H1 (cell line): ENCODE data around the gene ZNF385C. TPM values are rescaled to one million over a fixed set of nuclear protein-coding genes. Genes with fewer than 3 reads are reported as not detected.

Experiments
- CTCF ChIA-PET: fragments of 300-600 bp; sonication (Branson Sonifier 250); formaldehyde crosslinking; loops from one replicate; lab custom pipeline; 2021; ENCODE audit not compliant: partially characterized antibody; lab: Charles Lee
- POLR2A ChIA-PET: fragments of 300-600 bp; sonication (Branson Sonifier 250); formaldehyde crosslinking; loops from one replicate; lab custom pipeline; 2021; ENCODE audit warnings: inconsistent platforms; ENCODE audit not compliant: partially characterized antibody; lab: Charles Lee
- DNase-seq, 2 experiments: peaks; one replicate each; pipeline versions ENCODE4 v3.0.0 to v3.0.0-alpha.2; 2010 to 2022; ENCODE audit warnings: low spot score in 2 of 2, low read depth in 1 of 2, mixed read lengths in 1 of 2
- FAIRE-seq: peaks from 2 replicates; lab custom pipeline; 2011; peaks lifted over from hg19 to GRCh38; lab: Jason Lieb, UNC
- H2AFZ ChIP-seq: 2 replicates; pipeline ENCODE4 v1.8.1; 2012; ENCODE audit warnings: low read length, inconsistent platforms
- H2AK5ac ChIP-seq: 2 replicates; pipeline ENCODE4 v1.6.1; 2013; ENCODE audit warnings: low read depth, low read length
- H2BK120ac ChIP-seq: replicated peaks from 2 replicates; pipeline ENCODE3; 2013; ENCODE audit warnings: low read depth, low read length, inconsistent platforms
- H2BK12ac ChIP-seq: 2 replicates; pipeline ENCODE4 v1.6.1; 2013; ENCODE audit warnings: low read depth, low read length
- H2BK15ac ChIP-seq: 2 replicates; pipeline ENCODE4 v1.6.1; 2013; ENCODE audit warnings: low read length
- H2BK20ac ChIP-seq: 2 replicates; pipeline ENCODE4 v1.6.1; 2013; ENCODE audit warnings: low read length
- H2BK5ac ChIP-seq: 2 replicates; pipeline ENCODE4 v1.6.1; 2013; ENCODE audit warnings: low read depth, low read length
- H3K14ac ChIP-seq: 2 replicates; pipeline ENCODE4 v1.6.1; 2013; ENCODE audit warnings: inconsistent platforms; ENCODE audit not compliant: insufficient read length
- H3K18ac ChIP-seq: 2 replicates; pipeline ENCODE4 v1.6.1; 2013; ENCODE audit warnings: low read length; ENCODE audit errors: extremely low read depth
- H3K23ac ChIP-seq: 2 replicates; pipeline ENCODE4 v1.6.1; 2013; ENCODE audit warnings: inconsistent platforms; ENCODE audit not compliant: insufficient read length
- H3K23me2 ChIP-seq: 2 replicates; pipeline ENCODE4 v1.6.1; 2013; ENCODE audit warnings: low read depth, low read length
- H3K27ac ChIP-seq: 2 replicates; pipeline ENCODE4 v1.6.1; 2011; ENCODE audit warnings: low read depth, low read length, inconsistent platforms
- H3K27me3 ChIP-seq, 4 experiments: replicated peaks in 1 of 4; 1 replicate in 1 of 4; 2 replicates in 3 of 4; pipeline versions ENCODE4 v1.6.1 to v1.8.1; 2011 to 2013; ENCODE audit warnings: low read length in 3 of 4, mild to moderate bottlenecking in 3 of 4, inconsistent platforms in 2 of 4, mixed read lengths in 2 of 4, moderate library complexity in 1 of 4; ENCODE audit not compliant: control insufficient read depth in 3 of 4, insufficient read depth in 3 of 4; ENCODE audit errors: extremely low read depth in 1 of 4
- H3K36me3 ChIP-seq, 4 experiments: 2 replicates each; pipeline versions ENCODE4 v1.6.1 to v1.8.1; 2011 to 2013; ENCODE audit warnings: mild to moderate bottlenecking in 4 of 4, low read length in 3 of 4, moderate library complexity in 2 of 4, control low read depth in 1 of 4, inconsistent platforms in 1 of 4; ENCODE audit not compliant: insufficient read depth in 4 of 4, control insufficient read depth in 2 of 4
- H3K4ac ChIP-seq: replicated peaks from 2 replicates; pipeline ENCODE3; 2013; ENCODE audit warnings: low read length, low read depth, mixed read lengths, inconsistent platforms; ENCODE audit not compliant: insufficient read length
- H3K4me1 ChIP-seq, 4 experiments: replicated peaks in 1 of 4; 1 replicate in 1 of 4; 2 replicates in 3 of 4; pipeline versions ENCODE4 v1.6.1 to v1.8.1; 2011 to 2013; ENCODE audit warnings: low read length in 3 of 4, inconsistent platforms in 2 of 4, mixed read lengths in 1 of 4; ENCODE audit not compliant: insufficient read depth in 4 of 4, control insufficient read depth in 3 of 4
- H3K4me2 ChIP-seq, 2 experiments: 2 replicates each; pipeline versions ENCODE4 v1.6.1 to v1.8.1; 2011 to 2013; ENCODE audit warnings: low read depth in 2 of 2, low read length in 2 of 2, control low read depth in 1 of 2, inconsistent platforms in 1 of 2, mild to moderate bottlenecking in 1 of 2; ENCODE audit not compliant: insufficient read depth in 1 of 2
- H3K4me3 ChIP-seq, 4 experiments: fragments of 200-600, 300-600 bp in 1 of 4; sonication (generic), shearing (Covaris generic), sonication (Bioruptor Twin) in 1 of 4; 2 replicates each; pipeline versions ENCODE4 v1.5.1 to v1.8.1; 2011 to 2016; ENCODE audit warnings: low read length in 4 of 4, low read depth in 3 of 4, control low read depth in 2 of 4, inconsistent platforms in 2 of 4, mild to moderate bottlenecking in 2 of 4, mixed read lengths in 1 of 4, moderate library complexity in 1 of 4; ENCODE audit not compliant: insufficient read depth in 2 of 4; ENCODE audit errors: extremely low read depth in 1 of 4
- H3K56ac ChIP-seq: replicated peaks from 2 replicates; pipeline ENCODE3; 2013; ENCODE audit warnings: low read depth, mild to moderate bottlenecking, mixed read lengths, low read length, inconsistent platforms; ENCODE audit not compliant: insufficient read length
- H3K79me1 ChIP-seq: 2 replicates; pipeline ENCODE4 v1.6.1; 2013; ENCODE audit warnings: low read depth, low read length, control low read depth
- H3K79me2 ChIP-seq, 2 experiments: 2 replicates each; pipeline versions ENCODE4 v1.6.1 to v1.8.1; 2012 to 2013; ENCODE audit warnings: low read length in 2 of 2, mild to moderate bottlenecking in 2 of 2, inconsistent platforms in 1 of 2; ENCODE audit not compliant: insufficient read depth in 2 of 2, control insufficient read depth in 1 of 2
- H3K9ac ChIP-seq, 4 experiments: replicated peaks in 1 of 4; 1 replicate in 1 of 4; 2 replicates in 3 of 4; pipeline versions ENCODE4 v1.6.1 to v1.8.1; 2011 to 2013; ENCODE audit warnings: low read depth in 3 of 4, low read length in 3 of 4, control low read depth in 2 of 4, mild to moderate bottlenecking in 2 of 4, moderate library complexity in 2 of 4, inconsistent platforms in 1 of 4; ENCODE audit errors: extremely low read depth in 1 of 4
- H3K9me3 ChIP-seq, 2 experiments: 2 replicates each; pipeline versions ENCODE4 v1.6.1 to v1.8.1; 2012 to 2013; ENCODE audit warnings: mild to moderate bottlenecking in 2 of 2, moderate library complexity in 2 of 2, control low read depth in 1 of 2, inconsistent platforms in 1 of 2, low read depth in 1 of 2, low read length in 1 of 2, mixed read lengths in 1 of 2; ENCODE audit not compliant: insufficient read depth in 2 of 2
- H4K20me1 ChIP-seq, 2 experiments: replicated peaks in 1 of 2; 2 replicates each; pipeline versions ENCODE3 to v1.8.1; 2011 to 2013; ENCODE audit warnings: inconsistent platforms in 2 of 2, low read length in 2 of 2, mild to moderate bottlenecking in 1 of 2; ENCODE audit not compliant: insufficient read depth in 2 of 2, control insufficient read depth in 1 of 2
- H4K5ac ChIP-seq: 2 replicates; pipeline ENCODE4 v1.6.1; 2013; ENCODE audit warnings: low read length, low read depth, mixed read lengths, inconsistent platforms; ENCODE audit not compliant: insufficient read length
- H4K8ac ChIP-seq: 2 replicates; pipeline ENCODE4 v1.8.0; 2013; ENCODE audit warnings: mild to moderate bottlenecking, moderate library complexity, low read length, inconsistent platforms; ENCODE audit not compliant: insufficient read depth; ENCODE audit errors: extremely low read depth
- H4K91ac ChIP-seq: replicated peaks from 2 replicates; pipeline ENCODE3; 2013; ENCODE audit warnings: low read length, mixed read lengths, inconsistent platforms; ENCODE audit not compliant: insufficient read length
- EZH2 ChIP-seq: fragments of 200-600 bp; sonication (generic); IDR thresholded peaks from 2 replicates; pipeline ENCODE4 v1.7.1; 2012; ENCODE audit warnings: low read depth, mild to moderate bottlenecking, moderate library complexity, low read length, inconsistent platforms; ENCODE audit not compliant: severe bottlenecking
- JUN ChIP-seq: IDR thresholded peaks from 2 replicates; pipeline ENCODE4 v1.6.1; 2011; ENCODE audit warnings: low read depth, mild to moderate bottlenecking, improper control_type of control experiment, low read length
- POLR2A ChIP-seq, 2 experiments: IDR thresholded peaks; 1 replicate in 1 of 2; 2 replicates in 1 of 2; pipeline ENCODE4 v1.6.1; 2011; ENCODE audit warnings: low read depth in 2 of 2, low read length in 2 of 2, mild to moderate bottlenecking in 2 of 2; ENCODE audit errors: control extremely low read depth in 1 of 2
- POLR2AphosphoS5 ChIP-seq: IDR thresholded peaks from 2 replicates; pipeline ENCODE4 v1.6.1; 2011; ENCODE audit warnings: low read depth, low read length
- RXRA ChIP-seq: IDR thresholded peaks from 2 replicates; pipeline ENCODE4 v1.6.1; 2011; ENCODE audit warnings: low read depth, mild to moderate bottlenecking, low read length, moderate library complexity; ENCODE audit not compliant: insufficient read depth
- SIN3A ChIP-seq, 2 experiments: IDR thresholded peaks in 1 of 2; conservative IDR thresholded peaks in 1 of 2; 2 replicates each; pipeline ENCODE4 v1.6.1; 2011 to 2012; ENCODE audit warnings: low read length in 2 of 2, improper control_type of control experiment in 1 of 2, low read depth in 1 of 2, mild to moderate bottlenecking in 1 of 2
- SRF ChIP-seq: IDR thresholded peaks from 2 replicates; pipeline ENCODE4 v1.6.1; 2011; ENCODE audit warnings: mild to moderate bottlenecking, low read depth, low read length, moderate library complexity
- TAF1 ChIP-seq: IDR thresholded peaks from 2 replicates; pipeline ENCODE4 v1.6.1; 2011; ENCODE audit warnings: mild to moderate bottlenecking, low read depth, low read length
- TAF7 ChIP-seq: optimal IDR thresholded peaks from 2 replicates; pipeline ENCODE3; 2011; ENCODE audit warnings: low read depth, mild to moderate bottlenecking, inconsistent platforms, low read length, moderate library complexity, borderline replicate concordance
- ZNF274 ChIP-seq: IDR thresholded peaks from 2 replicates; pipeline ENCODE4 v1.7.0; 2012; ENCODE audit warnings: low read length, borderline replicate concordance; ENCODE audit errors: extremely low read depth
- WGBS, 2 experiments: shearing (Covaris generic) in 1 of 2; methylation state at CpG; one replicate each; pipeline versions ENCODE4 v1.1.6 to v1.1.7; 2013 to 2015; ENCODE audit warnings: low lambda C conversion rate in 2 of 2, mixed read lengths in 2 of 2, inconsistent platforms in 1 of 2, low coverage in 1 of 2, missing lambda C conversion rate in 1 of 2; ENCODE audit not compliant: insufficient replicate concordance in 2 of 2, insufficient coverage in 1 of 2, insufficient read length in 1 of 2; ENCODE audit errors: extremely low coverage in 1 of 2, missing lambda C conversion rate in 1 of 2; 5-methylcytosine and 5-hydroxymethylcytosine counted together
- polyA plus RNA-seq, 7 experiments: library from polyadenylated mRNA; depleted of rRNA in 3 of 7; stranded (reverse) in 5 of 7; unstranded in 2 of 7; fragments of >200 nt in 5 of 7; fragments of 200-250 nt in 2 of 7; gene quantifications; 1 replicate in 5 of 7; 2 replicates in 1 of 7; 4 replicates in 1 of 7; pipeline versions ENCODE4 v1.2.1 to v1.2.3, GENCODE V29; 2011 to 2013; ENCODE audit warnings: missing spikeins in 2 of 7, mixed read lengths in 2 of 7
- total RNA-seq: library from RNA; stranded (reverse); fragmentation: NEBNext Ultra II Directional; extraction: Animal tissue kit (Norgen Biotek cat#: 25700); gene quantifications from 2 replicates; pipeline ENCODE4 v1.2.1, GENCODE V29; 2021

Gene ZNF385C
- total and polyA plus RNA-seq, 2 of the 8 experiments (the other 6 are each of a cell fraction or from before 2014, with no cell fraction given), result 3.9 to 6.1 TPM

DNA sequence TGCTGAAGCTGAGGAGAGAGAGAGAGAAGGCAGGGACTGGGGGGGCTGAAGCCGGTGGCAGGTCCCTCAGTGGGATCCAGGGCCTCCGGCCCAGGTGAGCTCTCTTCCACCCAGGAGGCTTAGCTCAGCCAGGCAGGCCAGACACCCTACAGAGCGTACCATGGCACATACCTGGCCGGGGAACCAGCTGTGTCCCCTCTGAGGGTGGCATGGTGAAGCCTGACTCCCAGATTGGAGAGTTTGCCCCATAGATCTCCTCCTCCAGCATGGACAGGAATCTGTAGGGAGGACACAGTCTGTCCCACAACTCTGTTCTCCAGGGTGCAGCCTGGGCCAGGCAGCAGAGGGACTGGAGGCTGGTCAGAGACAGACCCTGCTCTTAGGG lies 19.8 kb upstream of the ZNF385C start:
- FAIRE-seq, result no peak
- Histone ChIP-seq H3K9ac (no peak overlapping the region), H3K18ac (no peak overlapping the region), H3K36me3 (peaks cover 3 to 20% (median 5%) of the 10 kb centered on the region in 4 experiments; a peak in 6 of 8 replicates), H3K4ac (no peak overlapping the region), H3K23me2 (peaks cover 10% of the 10 kb centered on the region), H3K79me1 (no peaks in the 10 kb centered on the region; the same call in 1 of the 2 replicates), H2BK20ac (no peak overlapping the region), H4K20me1 (peaks cover 0 to 5% of the 10 kb centered on the region in 2 experiments), H4K5ac (no peak overlapping the region), H3K4me2 (no peak overlapping the region), H2BK15ac (no peak overlapping the region), H3K23ac (no peak overlapping the region), H3K27ac (no peak overlapping the region), H3K79me2 (no peaks in the 10 kb centered on the region), H4K8ac (no peak overlapping the region), H2AFZ (no peak overlapping the region), H3K14ac (no peak overlapping the region), H3K4me3 (no peak overlapping the region), H3K9me3 (no peaks in the 10 kb centered on the region), H2AK5ac (no peak overlapping the region), H2BK12ac (no peak overlapping the region), H3K56ac (no peak overlapping the region), H2BK5ac (no peak overlapping the region), H3K4me1 (peaks cover 0 to 16% (median 13%) of the 10 kb centered on the region in 4 experiments; a peak in 6 of 7 replicates), H3K27me3 (no peaks in the 10 kb centered on the region; a peak in 2 of 7 replicates), H4K91ac (no peak overlapping the region), H2BK120ac (no peak overlapping the region)
- 90% methylated on average over 4 of the region's 4 CpGs; no CpG with 5 or more reads in 1 of the 2 experiments for WGBS, 2 experiments
- no peak for DNase-seq
- CTCF ChIA-PET, result interaction anchor here (0.6 to 39.4 kb wide), 20 partner anchors 14 to 159 kb away, joined by 3 to 1084 read pairs (median 9); partner anchors contain the start of genes DNAJC7, KCNH4, NKIRAS2 and ZNF385C
- TF ChIP-seq SIN3A (conservative IDR thresholded peaks at IDR 0.05 in 1 of 2, IDR thresholded peaks at IDR 0.05 in 1 of 2; ENCODE audit: low read depth in 1 of 2, low read length in 2 of 2) (no peak), POLR2AphosphoS5 (no peak), RXRA (no peak), EZH2 (no peak), ZNF274 (no peak), POLR2A (IDR thresholded peaks at IDR 0.05; ENCODE audit: control extremely low read depth in 1 of 2, low read depth in 2 of 2, low read length in 2 of 2) (no peak), SRF (no peak), JUN (no peak), TAF1 (no peak), TAF7 (no peak)
- POLR2A ChIA-PET, result interaction anchor here (0.6 to 1.0 kb wide), 3 partner anchors 97 to 739 kb away, joined by 3 to 4 read pairs (median 3); no protein-coding TSS in a partner anchor
